TTC549 (cell line): ENCODE data around the gene PCDHA9.
A peak's percentile ranks its signal among the peaks of the same experiment; 100 is the strongest.
"Not testable (repeated sequence)": the region's sequence is repeated elsewhere in the genome, so short reads cannot be mapped to it uniquely, and the experiment has no call there.

Experiments used
- FAIRE-seq: peaks from 2 replicates; lab custom pipeline; 2012; peaks lifted over from hg19 to GRCh38; lab: Jason Lieb, UNC

Gene PCDHA9

GRCh38 chr5:140834439-140835008 lies 13.7 kb upstream of the PCDHA9 start:
- FAIRE-seq, result not testable (repeated sequence)

DNA sequence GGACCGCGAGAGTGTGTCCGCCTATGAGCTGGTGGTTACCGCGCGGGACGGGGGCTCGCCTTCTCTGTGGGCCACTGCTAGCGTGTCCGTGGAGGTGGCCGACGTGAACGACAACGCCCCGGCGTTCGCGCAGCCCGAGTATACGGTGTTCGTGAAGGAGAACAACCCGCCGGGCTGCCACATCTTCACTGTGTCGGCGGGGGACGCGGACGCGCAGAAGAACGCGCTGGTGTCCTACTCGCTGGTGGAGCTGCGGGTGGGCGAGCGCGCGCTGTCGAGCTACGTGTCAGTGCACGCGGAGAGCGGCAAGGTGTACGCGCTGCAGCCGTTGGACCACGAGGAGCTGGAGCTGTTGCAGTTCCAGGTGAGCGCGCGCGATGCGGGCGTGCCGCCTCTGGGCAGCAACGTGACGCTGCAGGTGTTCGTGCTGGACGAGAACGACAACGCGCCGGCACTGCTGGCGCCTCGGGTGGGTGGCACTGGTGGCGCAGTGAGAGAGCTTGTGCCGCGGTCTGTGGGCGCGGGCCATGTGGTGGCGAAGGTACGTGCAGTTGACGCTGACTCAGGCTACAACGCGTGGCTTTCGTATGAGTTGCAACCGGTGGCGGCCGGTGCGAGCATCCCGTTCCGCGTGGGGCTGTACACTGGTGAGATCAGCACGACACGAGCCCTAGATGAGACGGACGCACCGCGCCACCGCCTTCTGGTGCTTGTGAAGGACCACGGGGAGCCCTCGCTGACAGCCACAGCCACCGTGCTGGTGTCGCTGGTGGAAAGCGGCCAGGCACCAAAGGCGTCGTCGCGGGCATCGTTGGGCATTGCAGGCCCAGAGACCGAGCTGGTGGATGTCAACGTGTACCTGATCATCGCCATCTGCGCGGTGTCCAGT lies 12.3 kb upstream of the PCDHA9 start:
- FAIRE-seq, result no peak

- FAIRE-seq, result no peak
These were observed 6.9 kb upstream of the PCDHA9 start, which contains the start of gene PCDHA8 for GRCh38 chr5:140840978-140841962. Gene PCDHA8, plus strand, starts transcription at chr5:140841187. Its CDS starts 135 bp downstream, at chr5:140841322.

- no peak for FAIRE-seq
These were observed 5.1 kb upstream of the PCDHA9 start for GRCh38 chr5:140842798-140843733.

GRCh38 chr5:140849831-140850634 lies 1.9 kb downstream of the PCDHA9 start:
- not testable (repeated sequence) for FAIRE-seq

GRCh38 chr5:140855772-140856674 lies 7.8 kb downstream of the PCDHA9 start, which contains the start of gene PCDHA10:
Gene PCDHA10, plus strand, starts transcription at chr5:140855897. Its CDS starts 152 bp downstream, at chr5:140856049.
- FAIRE-seq, result peak; percentile 88

- FAIRE-seq, result no peak
These were observed 9.2 kb downstream of the PCDHA9 start for GRCh38 chr5:140857177-140857986.

DNA sequence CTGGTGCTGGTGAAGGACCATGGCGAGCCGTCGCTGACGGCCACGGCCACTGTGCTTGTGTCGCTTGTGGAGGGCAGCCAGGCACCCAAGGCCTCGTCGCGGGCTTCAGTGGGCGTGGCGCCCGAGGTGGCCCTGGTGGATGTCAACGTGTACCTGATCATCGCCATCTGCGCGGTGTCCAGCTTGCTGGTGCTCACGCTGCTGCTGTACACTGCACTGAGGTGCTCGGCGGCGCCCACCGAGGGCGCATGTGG lies 9.7 kb downstream of the PCDHA9 start:
- no peak for FAIRE-seq

DNA sequence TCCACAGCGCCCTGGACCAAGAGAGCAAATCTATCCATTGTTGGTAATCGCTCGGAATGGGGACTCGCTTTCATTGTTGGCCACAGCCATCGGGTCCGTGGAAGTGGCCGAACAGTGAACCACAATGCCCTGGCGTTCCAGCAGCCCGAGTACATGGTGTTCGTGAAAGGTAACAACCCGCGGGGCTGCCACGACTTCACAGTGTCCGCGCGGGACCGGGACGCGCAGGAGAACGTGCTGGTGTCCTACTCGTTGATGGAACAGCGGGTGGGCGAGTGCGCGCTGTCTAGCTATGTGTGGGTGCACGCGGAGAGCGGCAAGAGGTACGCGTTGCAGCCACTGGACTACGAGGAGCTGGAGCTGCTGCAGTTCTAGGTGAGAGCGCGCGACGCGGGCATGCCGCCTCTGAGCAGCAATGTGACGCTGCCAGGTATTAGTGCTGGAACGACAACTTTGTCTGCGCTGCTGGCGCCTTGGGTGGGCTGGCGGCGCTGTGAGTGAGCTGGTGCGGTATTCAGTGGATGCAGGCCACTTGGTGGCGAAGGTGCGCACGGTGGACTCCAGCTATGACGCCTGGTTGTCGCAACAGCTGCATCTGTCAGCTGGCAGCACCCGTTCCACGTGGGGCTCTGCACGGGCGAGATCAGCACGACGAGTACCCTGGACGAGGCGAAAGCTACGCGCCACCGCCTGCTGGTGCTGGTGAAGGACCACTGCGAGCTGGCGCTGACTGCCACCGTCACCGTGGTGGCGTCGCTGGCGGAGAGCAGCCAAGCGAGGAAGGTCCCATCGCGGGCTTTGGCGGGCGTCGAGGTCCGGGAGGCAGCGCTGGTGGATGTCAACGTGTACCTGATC lies 14.5 kb downstream of the PCDHA9 start:
- FAIRE-seq, result no peak

DNA sequence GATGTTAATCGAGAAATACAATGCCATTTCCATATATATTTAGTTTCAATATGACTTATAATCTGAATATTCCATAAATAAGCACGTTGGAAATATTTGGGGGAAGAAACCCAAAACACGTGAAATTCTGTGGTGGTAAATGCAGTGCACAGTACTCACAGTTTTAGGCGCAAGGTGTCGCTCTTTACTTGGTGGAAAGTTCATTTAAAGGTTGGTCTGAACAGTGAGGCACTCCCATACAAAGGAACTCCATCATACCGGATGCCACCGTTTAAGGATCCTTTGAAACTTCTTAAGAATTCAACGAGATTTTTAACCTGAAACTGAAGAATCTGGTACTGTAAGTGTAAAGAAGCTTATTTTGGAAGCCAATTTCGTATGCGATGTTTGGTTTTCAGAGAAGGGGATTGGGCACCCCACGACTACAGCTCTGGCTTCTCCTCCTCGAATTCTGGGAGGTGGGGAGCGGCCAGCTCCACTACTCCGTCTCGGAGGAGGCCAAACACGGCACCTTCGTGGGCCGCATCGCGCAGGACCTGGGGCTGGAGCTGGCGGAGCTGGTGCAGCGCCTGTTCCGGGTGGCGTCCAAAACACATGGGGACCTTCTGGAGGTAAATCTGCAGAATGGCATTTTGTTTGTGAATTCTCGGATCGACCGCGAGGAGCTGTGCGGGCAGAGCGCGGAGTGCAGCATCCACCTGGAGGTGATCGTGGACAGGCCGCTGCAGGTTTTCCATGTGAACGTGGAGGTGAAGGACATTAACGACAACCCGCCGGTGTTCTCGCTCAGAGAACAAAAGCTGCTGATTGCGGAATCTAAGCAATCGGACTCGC lies 20.8 kb downstream of the PCDHA9 start, which contains the start of gene PCDHA11:
Gene PCDHA11, plus strand, starts transcription at position 237 of the 834 bp plus-strand sequence. Its CDS starts 147 bp downstream, at position 384.
- peak; percentile 95 for FAIRE-seq

DNA sequence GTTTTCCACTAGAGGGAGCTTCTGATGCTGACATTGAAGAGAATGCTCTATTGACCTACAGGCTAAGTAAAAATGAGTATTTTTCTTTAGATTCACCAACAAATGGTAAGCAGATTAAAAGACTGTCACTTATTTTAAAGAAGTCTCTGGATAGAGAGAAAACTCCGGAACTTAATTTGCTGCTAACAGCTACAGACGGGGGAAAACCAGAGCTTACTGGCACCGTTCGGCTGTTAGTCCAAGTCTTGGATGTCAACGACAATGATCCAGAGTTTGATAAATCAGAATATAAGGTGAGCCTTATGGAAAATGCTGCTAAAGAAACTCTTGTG lies 21.3 kb downstream of the PCDHA9 start:
- FAIRE-seq, result peak; percentile 32

GRCh38 chr5:140870221-140871201 lies 22.3 kb downstream of the PCDHA9 start:
- FAIRE-seq, result no peak

GRCh38 chr5:140875085-140876065 lies 27.2 kb downstream of the PCDHA9 start, which contains the start of gene PCDHA12:
Gene PCDHA12, plus strand, starts transcription at chr5:140875308. Its CDS starts 165 bp downstream, at chr5:140875473.
- peak; percentile 47 for FAIRE-seq
